Neuronal stem cell (in vitro differentiated cells): ENCODE measurements around the gene GRAMD2B.

Source experiments
- DNase-seq: peaks from one replicate; pipeline ENCODE4 v3.0.0-alpha.2; 2013; ENCODE audit warnings: low spot score
- H2AFZ ChIP-seq: one replicate; pipeline ENCODE4 v1.6.1; 2013; ENCODE audit warnings: mild to moderate bottlenecking, low read length, inconsistent platforms
- H2AK5ac ChIP-seq: 2 replicates; pipeline ENCODE4 v1.6.1; 2013; ENCODE audit warnings: low read depth, mild to moderate bottlenecking, inconsistent platforms, low read length, moderate library complexity, mixed read lengths
- H2BK120ac ChIP-seq: 2 replicates; pipeline ENCODE4 v1.6.1; 2013; ENCODE audit warnings: low read depth, mild to moderate bottlenecking, inconsistent platforms, low read length, moderate library complexity, mixed read lengths
- H2BK12ac ChIP-seq: one replicate; pipeline ENCODE4 v1.6.1; 2013; ENCODE audit warnings: low read length, inconsistent platforms
- H2BK15ac ChIP-seq: 2 replicates; pipeline ENCODE4 v1.6.1; 2013; ENCODE audit warnings: mild to moderate bottlenecking, low read length, inconsistent platforms, mixed read lengths
- H2BK5ac ChIP-seq: one replicate; pipeline ENCODE4 v1.6.1; 2013; ENCODE audit warnings: inconsistent platforms, mild to moderate bottlenecking, low read length, moderate library complexity
- H3K14ac ChIP-seq: one replicate; pipeline ENCODE4 v1.6.1; 2013; ENCODE audit warnings: low read length, inconsistent platforms
- H3K18ac ChIP-seq: 2 replicates; pipeline ENCODE4 v1.6.1; 2013; ENCODE audit warnings: low read length, inconsistent platforms
- H3K23ac ChIP-seq: 2 replicates; pipeline ENCODE4 v1.6.1; 2013; ENCODE audit warnings: low read depth, mild to moderate bottlenecking, mixed read lengths, low read length, inconsistent platforms; ENCODE audit not compliant: poor library complexity
- H3K27ac ChIP-seq: replicated peaks from 3 replicates; pipeline ENCODE4 v1.5.1; 2013; ENCODE audit warnings: low read length, inconsistent platforms
- H3K27me3 ChIP-seq, 3 experiments: 2 replicates each; pipeline ENCODE4 v1.6.1; 2013; ENCODE audit warnings: low read length in 3 of 3, mild to moderate bottlenecking in 2 of 3, inconsistent platforms in 1 of 3, low read depth in 1 of 3, mixed read lengths in 1 of 3, moderate library complexity in 1 of 3; ENCODE audit not compliant: control insufficient read depth in 3 of 3, insufficient read depth in 3 of 3
- H3K36me3 ChIP-seq, 2 donors: replicated peaks in 1 of 2; 2 replicates each; pipeline ENCODE4 v1.6.1; 2013; ENCODE audit warnings: low read length in 2 of 2; ENCODE audit not compliant: control insufficient read depth in 2 of 2, insufficient read depth in 2 of 2
- H3K4ac ChIP-seq: 2 replicates; pipeline ENCODE4 v1.6.1; 2013; ENCODE audit warnings: inconsistent platforms, mild to moderate bottlenecking, low read length, moderate library complexity
- H3K4me1 ChIP-seq, 2 donors: 1 replicate in 1 of 2; 2 replicates in 1 of 2; pipeline ENCODE4 v1.6.1; 2013; ENCODE audit warnings: low read length in 2 of 2, low read depth in 1 of 2; ENCODE audit not compliant: control insufficient read depth in 2 of 2, insufficient read depth in 1 of 2
- H3K4me2 ChIP-seq: one replicate; pipeline ENCODE4 v1.6.1; 2013; ENCODE audit warnings: mild to moderate bottlenecking, low read length, inconsistent platforms; ENCODE audit not compliant: insufficient read depth, poor library complexity, severe bottlenecking
- H3K4me3 ChIP-seq, 2 donors: 2 replicates each; pipeline ENCODE4 v1.5.1; 2013; ENCODE audit warnings: low read length in 2 of 2, mild to moderate bottlenecking in 2 of 2, inconsistent platforms in 1 of 2, moderate library complexity in 1 of 2
- H3K79me1 ChIP-seq: one replicate; pipeline ENCODE4 v1.6.1; 2013; ENCODE audit warnings: low read depth, mild to moderate bottlenecking, inconsistent platforms, low read length, moderate library complexity
- H3K9ac ChIP-seq: one replicate; pipeline ENCODE4 v1.6.1; 2013; ENCODE audit warnings: mild to moderate bottlenecking, low read depth, low read length, inconsistent platforms; ENCODE audit not compliant: poor library complexity
- H3K9me3 ChIP-seq, 2 donors: replicated peaks in 1 of 2; 2 replicates each; pipeline versions ENCODE3 to v1.6.1; 2013; ENCODE audit warnings: low read length in 2 of 2, mild to moderate bottlenecking in 2 of 2, inconsistent platforms in 1 of 2, low read depth in 1 of 2, mixed read lengths in 1 of 2, moderate library complexity in 1 of 2; ENCODE audit not compliant: control insufficient read depth in 2 of 2, insufficient read depth in 1 of 2
- H4K8ac ChIP-seq: one replicate; pipeline ENCODE4 v1.6.1; 2013; ENCODE audit warnings: low read depth, mild to moderate bottlenecking, inconsistent platforms, low read length, moderate library complexity
- H4K91ac ChIP-seq: one replicate; pipeline ENCODE4 v1.6.1; 2013; ENCODE audit warnings: low read length, low read depth, mild to moderate bottlenecking, inconsistent platforms; ENCODE audit not compliant: poor library complexity
- WGBS, 2 donors: extraction: QIAGEN DNeasy Blood & Tissue Kit; methylation state at CpG; one replicate each; pipeline ENCODE4 v1.1.7; 2013; ENCODE audit warnings: missing lambda C conversion rate in 2 of 2, mixed read lengths in 1 of 2; ENCODE audit not compliant: insufficient read length in 2 of 2, insufficient replicate concordance in 1 of 2; ENCODE audit errors: extremely low coverage in 2 of 2; 5-methylcytosine and 5-hydroxymethylcytosine counted together

GRAMD2B gene

GRCh38 chr5:126416266-126416925 is 6.8 kb upstream of the GRAMD2B start:
- H2BK15ac ChIP-seq, result no peak overlapping the region
- H3K27me3 ChIP-seq, result no peaks in the 10 kb centered on the region
- no peak overlapping the region for H3K23ac ChIP-seq
- no peaks in the 10 kb centered on the region for H3K36me3 ChIP-seq
- no peak overlapping the region for H2AFZ ChIP-seq
- no CpG with 5 or more reads among the region's 4 CpGs for WGBS, 2 donors
- H2BK120ac ChIP-seq, result no peak overlapping the region
- no peak overlapping the region for H4K8ac ChIP-seq
- no peak overlapping the region for H3K14ac ChIP-seq
- peaks cover 0 to 2% of the 10 kb centered on the region in 2 donors for H3K4me1 ChIP-seq
- H3K27ac ChIP-seq, result no peak overlapping the region
- H3K4ac ChIP-seq, result no peak overlapping the region
- no peak overlapping the region for H3K4me2 ChIP-seq
- no peak overlapping the region for H4K91ac ChIP-seq
- H2AK5ac ChIP-seq, result no peak overlapping the region
- no peak for DNase-seq
- H3K4me3 ChIP-seq, result no peak overlapping the region
- H3K9me3 ChIP-seq, result peaks cover 0 to 3% of the 10 kb centered on the region in 2 donors
- no peak overlapping the region for H2BK12ac ChIP-seq
- no peaks in the 10 kb centered on the region for H3K79me1 ChIP-seq
- H3K9ac ChIP-seq, result no peak overlapping the region
- no peak overlapping the region for H3K18ac ChIP-seq
- no peak overlapping the region for H2BK5ac ChIP-seq

GRCh38 chr5:126417178-126417577 is 6.0 kb upstream of the GRAMD2B start:
- WGBS, 2 donors, result no CpG with 5 or more reads among the region's 2 CpGs
- Histone ChIP-seq H3K14ac (no peak overlapping the region), H2AK5ac (no peak overlapping the region), H2BK15ac (no peak overlapping the region), H3K23ac (no peak overlapping the region), H3K18ac (peak overlapping the region; percentile 33), H3K79me1 (no peaks in the 10 kb centered on the region), H3K9ac (no peak overlapping the region), H3K4me2 (no peak overlapping the region), H4K8ac (no peak overlapping the region), H3K4ac (no peak overlapping the region), H3K4me1 (peaks cover 0 to 2% of the 10 kb centered on the region in 2 donors), H3K4me3 (no peak overlapping the region), H3K27ac (no peak overlapping the region), H3K9me3 (no peaks in the 10 kb centered on the region), H2AFZ (no peak overlapping the region), H3K27me3 (no peaks in the 10 kb centered on the region), H3K36me3 (no peaks in the 10 kb centered on the region), H2BK12ac (no peak overlapping the region), H2BK120ac (peak overlapping the region; percentile 52), H4K91ac (no peak overlapping the region), H2BK5ac (no peak overlapping the region)
- no peak for DNase-seq

GRCh38 chr5:126419102-126419501 is 4.1 kb upstream of the GRAMD2B start:
- no peaks in the 10 kb centered on the region for H3K36me3 ChIP-seq
- no peaks in the 10 kb centered on the region for H3K27me3 ChIP-seq
- H3K14ac ChIP-seq, result no peak overlapping the region
- no peak overlapping the region for H2BK15ac ChIP-seq
- WGBS, 2 donors, result no CpG with 5 or more reads among the region's 5 CpGs
- H3K4me1 ChIP-seq, result peaks cover 0 to 4% of the 10 kb centered on the region in 2 donors
- no peaks in the 10 kb centered on the region for H3K79me1 ChIP-seq
- H3K27ac ChIP-seq, result no peak overlapping the region
- no peak overlapping the region for H2BK12ac ChIP-seq
- H3K23ac ChIP-seq, result no peak overlapping the region
- H4K8ac ChIP-seq, result no peak overlapping the region
- no peak for DNase-seq
- H2BK5ac ChIP-seq, result no peak overlapping the region
- no peak overlapping the region for H3K9ac ChIP-seq
- H3K18ac ChIP-seq, result no peak overlapping the region
- H2AFZ ChIP-seq, result no peak overlapping the region
- H3K4me2 ChIP-seq, result no peak overlapping the region
- no peak overlapping the region for H3K4ac ChIP-seq
- H3K9me3 ChIP-seq, result no peaks in the 10 kb centered on the region
- H2AK5ac ChIP-seq, result no peak overlapping the region
- no peak overlapping the region for H3K4me3 ChIP-seq
- no peak overlapping the region for H2BK120ac ChIP-seq
- H4K91ac ChIP-seq, result no peak overlapping the region

- Histone ChIP-seq H3K27ac (no peak overlapping the region), H3K4me1 (peaks cover 0 to 5% of the 10 kb centered on the region in 2 donors), H2BK15ac (no peak overlapping the region), H4K8ac (no peak overlapping the region), H3K18ac (no peak overlapping the region), H3K23ac (no peak overlapping the region), H2AFZ (no peak overlapping the region), H3K4me3 (no peak overlapping the region), H3K27me3 (no peaks in the 10 kb centered on the region), H4K91ac (no peak overlapping the region), H2BK5ac (no peak overlapping the region), H3K4me2 (no peak overlapping the region), H2BK12ac (no peak overlapping the region), H3K9me3 (no peaks in the 10 kb centered on the region), H2AK5ac (no peak overlapping the region), H3K9ac (no peak overlapping the region), H3K79me1 (no peaks in the 10 kb centered on the region), H3K14ac (no peak overlapping the region), H3K36me3 (no peaks in the 10 kb centered on the region), H3K4ac (no peak overlapping the region), H2BK120ac (no peak overlapping the region)
- DNase-seq, result no peak
- no CpG with 5 or more reads among the region's 2 CpGs for whole genome bisulfite sequencing, 2 donors
Observed at GRCh38 chr5:126428421-126428820, 5.2 kb downstream of the GRAMD2B start.
